ENCODE measurements around the gene CAMK1D. TPM values are rescaled to one million over a fixed set of nuclear protein-coding genes. Genes with fewer than 3 reads are reported as not detected.

CAMK1D gene
- total RNA-seq, 3 donors from 2014 or later, result 20.6 to 48.5 (median 32.8) TPM

- no peaks in the 10 kb centered on the region for H3K9me3 ChIP-seq
- peaks cover 8% of the 10 kb centered on the region for H3K4me1 ChIP-seq (ENCODE audit: low read depth)
- no peak overlapping the region for H3K4me3 ChIP-seq
- intact Hi-C loops (cut with DNase I, micrococcal nuclease), result no loop called here
- no peak for TF ChIP-seq CTCF (IDR thresholded peaks at IDR 0.05)
- ATAC-seq (peak; percentile 70), DNase-seq (peak in 1 of 3 donors; percentile 34)
- H3K36me3 ChIP-seq (ENCODE audit: low read depth), result no peaks in the 10 kb centered on the region
Observed at GRCh38 chr10:12707461-12708185, 358.3 kb downstream of the CAMK1D start.

- Histone ChIP-seq H3K36me3 (ENCODE audit: low read depth) (no peaks in the 10 kb centered on the region), H3K4me3 (no peak overlapping the region), H3K9me3 (no peaks in the 10 kb centered on the region), H3K4me1 (ENCODE audit: low read depth) (peaks cover 8% of the 10 kb centered on the region)
- DNase-seq, result no peak
- no peak for TF ChIP-seq CTCF (IDR thresholded peaks at IDR 0.05)
- intact Hi-C loops (cut with DNase I, micrococcal nuclease), result no loop called here
- ATAC-seq, result peak; percentile 8
Observed at GRCh38 chr10:12709000-12709401, 359.7 kb downstream of the CAMK1D start.

GRCh38 chr10:12709521-12709963 is 360.2 kb downstream of the CAMK1D start:
- Histone ChIP-seq H3K4me1 (ENCODE audit: low read depth) (peaks cover 8% of the 10 kb centered on the region), H3K36me3 (ENCODE audit: low read depth) (no peaks in the 10 kb centered on the region), H3K9me3 (no peaks in the 10 kb centered on the region), H3K4me3 (no peak overlapping the region)
- DNase-seq (no peak), ATAC-seq (peak; percentile 36)
- no peak for TF ChIP-seq CTCF (IDR thresholded peaks at IDR 0.05)
- intact Hi-C loops (cut with DNase I, micrococcal nuclease), result no loop called here

GRCh38 chr10:12710157-12710556 is 360.8 kb downstream of the CAMK1D start:
- H3K9me3 ChIP-seq, result no peaks in the 10 kb centered on the region
- intact Hi-C loops (cut with DNase I, micrococcal nuclease), result loop anchor here (5.0 kb wide), 1 partner anchor 448 kb away; no protein-coding TSS in a partner anchor
- no peak for ATAC-seq
- no peaks in the 10 kb centered on the region for H3K36me3 ChIP-seq (ENCODE audit: low read depth)
- no peak for TF ChIP-seq CTCF (IDR thresholded peaks at IDR 0.05)
- no peak for DNase-seq
- peaks cover 8% of the 10 kb centered on the region for H3K4me1 ChIP-seq (ENCODE audit: low read depth)
- no peak overlapping the region for H3K4me3 ChIP-seq

GRCh38 chr10:12710594-12711349 is 361.4 kb downstream of the CAMK1D start:
- peaks cover 8% of the 10 kb centered on the region for H3K4me1 ChIP-seq (ENCODE audit: low read depth)
- H3K36me3 ChIP-seq (ENCODE audit: low read depth), result no peaks in the 10 kb centered on the region
- no peak overlapping the region for H3K4me3 ChIP-seq
- ATAC-seq, result peak; percentile 85
- DNase-seq, result peak; percentile 64 to 86 (median 82)
- no peaks in the 10 kb centered on the region for H3K9me3 ChIP-seq
- peak; percentile 89 for TF ChIP-seq CTCF (IDR thresholded peaks at IDR 0.05)
- intact Hi-C loops (cut with DNase I, micrococcal nuclease), result loop anchor here (5.0 kb wide), 1 partner anchor 448 kb away; no protein-coding TSS in a partner anchor

All from mucosa of descending colon (tissue), 3 donors.